ENCODE measurements around the gene CADPS. TPM values are rescaled to one million over a fixed set of nuclear protein-coding genes. Genes with fewer than 3 reads are reported as not detected.

Gene CADPS
- total RNA-seq, 5 donors from 2014 or later (not counting 1 experiment from before 2014, with no cell fraction given), result 0.49 TPM; not detected in 4

GRCh38 chr3:62771331-62772072 lies 103.7 kb downstream of the CADPS start:
- Histone ChIP-seq H3K27ac (ENCODE audit: low read length) (no peak overlapping the region), H3K27me3 (replicated peaks in 1 of 2; ENCODE audit: control insufficient read depth in 2 of 2, extremely low read depth in 1 of 2, insufficient read depth in 2 of 2, low read length in 1 of 2) (no peaks in the 10 kb centered on the region), H3K4me1 (ENCODE audit: control insufficient read depth in 1 of 2, extremely low read depth in 1 of 2, insufficient read depth in 2 of 2, low read length in 2 of 2) (no peaks in the 10 kb centered on the region), H3K36me3 (ENCODE audit: control insufficient read depth in 2 of 2, extremely low read depth in 1 of 2, insufficient read depth in 1 of 2, low read length in 1 of 2) (no peaks in the 10 kb centered on the region), H3K9me3 (no peaks in the 10 kb centered on the region), H3K4me3 (ENCODE audit: control insufficient read depth in 1 of 2, extremely low read depth in 1 of 2, low read length in 1 of 2) (no peak overlapping the region)
- H3K36me3 Mint-ChIP-seq, result no peaks in the 10 kb centered on the region
- no peak overlapping the region for H3K27ac Mint-ChIP-seq
- peaks cover 0 to 2% of the 10 kb centered on the region in 2 donors for H3K27me3 Mint-ChIP-seq
- peaks cover 0 to 7% (median 0%) of the 10 kb centered on the region in 3 donors for H3K9me3 Mint-ChIP-seq
- H3K4me1 Mint-ChIP-seq, result no peaks in the 10 kb centered on the region
- CTCF ChIA-PET, result interaction anchor here in 1 of 2 donors (0.6 kb wide), 1 partner anchor 9 kb away, joined by 9 read pairs; no protein-coding TSS in a partner anchor
- no peak overlapping the region for H3K4me3 Mint-ChIP-seq
- POLR2A ChIA-PET, result no interaction called here
- DNase-seq (no peak), ATAC-seq (replicated peaks in 1 of 4) (no peak)
- WGBS (ENCODE audit: insufficient coverage), result 72% methylated on average over 4 of the region's 7 CpGs

- DNase-seq (no peak), ATAC-seq (replicated peaks in 1 of 4) (no peak)
- Histone ChIP-seq H3K27ac (ENCODE audit: low read length) (no peak overlapping the region), H3K36me3 (ENCODE audit: control insufficient read depth in 2 of 2, extremely low read depth in 1 of 2, insufficient read depth in 1 of 2, low read length in 1 of 2) (no peaks in the 10 kb centered on the region), H3K4me3 (ENCODE audit: control insufficient read depth in 1 of 2, extremely low read depth in 1 of 2, low read length in 1 of 2) (no peak overlapping the region), H3K4me1 (ENCODE audit: control insufficient read depth in 1 of 2, extremely low read depth in 1 of 2, insufficient read depth in 2 of 2, low read length in 2 of 2) (no peaks in the 10 kb centered on the region), H3K27me3 (replicated peaks in 1 of 2; ENCODE audit: control insufficient read depth in 2 of 2, extremely low read depth in 1 of 2, insufficient read depth in 2 of 2, low read length in 1 of 2) (no peaks in the 10 kb centered on the region), H3K9me3 (no peaks in the 10 kb centered on the region)
- Mint-ChIP-seq H3K4me1 (no peaks in the 10 kb centered on the region), H3K36me3 (no peaks in the 10 kb centered on the region), H3K4me3 (no peak overlapping the region), H3K27ac (no peak overlapping the region), H3K9me3 (peaks cover 0 to 5% (median 0%) of the 10 kb centered on the region in 3 donors), H3K27me3 (peaks cover 0 to under 1% of the 10 kb centered on the region in 2 donors)
- ChIA-PET CTCF (no interaction called here), POLR2A (no interaction called here)
- WGBS (ENCODE audit: insufficient coverage), result 50% methylated on average over 1 of the region's 2 CpGs
Observed at GRCh38 chr3:62768896-62769295, 106.3 kb downstream of the CADPS start.

- Histone ChIP-seq H3K27me3 (replicated peaks in 1 of 2; ENCODE audit: control insufficient read depth in 2 of 2, extremely low read depth in 1 of 2, insufficient read depth in 2 of 2, low read length in 1 of 2) (no peaks in the 10 kb centered on the region), H3K27ac (ENCODE audit: low read length) (no peak overlapping the region), H3K36me3 (ENCODE audit: control insufficient read depth in 2 of 2, extremely low read depth in 1 of 2, insufficient read depth in 1 of 2, low read length in 1 of 2) (no peaks in the 10 kb centered on the region), H3K4me3 (ENCODE audit: control insufficient read depth in 1 of 2, extremely low read depth in 1 of 2, low read length in 1 of 2) (no peak overlapping the region), H3K9me3 (no peaks in the 10 kb centered on the region), H3K4me1 (ENCODE audit: control insufficient read depth in 1 of 2, extremely low read depth in 1 of 2, insufficient read depth in 2 of 2, low read length in 2 of 2) (no peaks in the 10 kb centered on the region)
- H3K4me3 Mint-ChIP-seq, result no peak overlapping the region
- DNase-seq (no peak), ATAC-seq (replicated peaks in 1 of 4) (no peak)
- POLR2A ChIA-PET, result no interaction called here
- WGBS (ENCODE audit: insufficient coverage), result no CpG with 5 or more reads among the region's 1 CpG
- H3K4me1 Mint-ChIP-seq, result no peaks in the 10 kb centered on the region
- H3K9me3 Mint-ChIP-seq, result peaks cover 0 to 2% (median 0%) of the 10 kb centered on the region in 3 donors
- no peaks in the 10 kb centered on the region for H3K36me3 Mint-ChIP-seq
- no peak overlapping the region for H3K27ac Mint-ChIP-seq
- no peaks in the 10 kb centered on the region for H3K27me3 Mint-ChIP-seq
- CTCF ChIA-PET, result interaction anchor here in 1 of 2 donors (0.6 kb wide), 1 partner anchor 10 kb away, joined by 9 read pairs; no protein-coding TSS in a partner anchor
Observed at GRCh38 chr3:62761711-62762110, 113.5 kb downstream of the CADPS start.

GRCh38 chr3:62761311-62761710 lies 113.9 kb downstream of the CADPS start:
- Mint-ChIP-seq H3K36me3 (no peaks in the 10 kb centered on the region), H3K4me1 (no peaks in the 10 kb centered on the region), H3K27me3 (peaks cover 0 to 3% of the 10 kb centered on the region in 2 donors), H3K4me3 (no peak overlapping the region), H3K9me3 (peaks cover 0 to 3% (median 2%) of the 10 kb centered on the region in 3 donors), H3K27ac (no peak overlapping the region)
- Histone ChIP-seq H3K9me3 (no peaks in the 10 kb centered on the region), H3K36me3 (ENCODE audit: control insufficient read depth in 2 of 2, extremely low read depth in 1 of 2, insufficient read depth in 1 of 2, low read length in 1 of 2) (no peaks in the 10 kb centered on the region), H3K27me3 (replicated peaks in 1 of 2; ENCODE audit: control insufficient read depth in 2 of 2, extremely low read depth in 1 of 2, insufficient read depth in 2 of 2, low read length in 1 of 2) (no peaks in the 10 kb centered on the region), H3K4me3 (ENCODE audit: control insufficient read depth in 1 of 2, extremely low read depth in 1 of 2, low read length in 1 of 2) (no peak overlapping the region), H3K27ac (ENCODE audit: low read length) (no peak overlapping the region), H3K4me1 (ENCODE audit: control insufficient read depth in 1 of 2, extremely low read depth in 1 of 2, insufficient read depth in 2 of 2, low read length in 2 of 2) (no peaks in the 10 kb centered on the region)
- DNase-seq, result no peak
- ATAC-seq (replicated peaks in 1 of 4), result no peak
- ChIA-PET CTCF (no interaction called here), POLR2A (no interaction called here)

- H3K4me1 Mint-ChIP-seq, result no peaks in the 10 kb centered on the region
- H3K27ac ChIP-seq (ENCODE audit: low read length), result no peak overlapping the region
- no peaks in the 10 kb centered on the region for H3K36me3 Mint-ChIP-seq
- H3K4me3 Mint-ChIP-seq, result no peak overlapping the region
- H3K27me3 ChIP-seq (replicated peaks in 1 of 2; ENCODE audit: control insufficient read depth in 2 of 2, extremely low read depth in 1 of 2, insufficient read depth in 2 of 2, low read length in 1 of 2), result peaks cover 0 to 2% of the 10 kb centered on the region in 2 experiments
- ChIA-PET CTCF (no interaction called here), POLR2A (no interaction called here)
- H3K36me3 ChIP-seq (ENCODE audit: control insufficient read depth in 2 of 2, extremely low read depth in 1 of 2, insufficient read depth in 1 of 2, low read length in 1 of 2), result no peaks in the 10 kb centered on the region
- H3K9me3 Mint-ChIP-seq, result peaks cover 0 to 3% (median 2%) of the 10 kb centered on the region in 3 donors
- no peaks in the 10 kb centered on the region for H3K9me3 ChIP-seq
- no peak overlapping the region for H3K27ac Mint-ChIP-seq
- ATAC-seq (replicated peaks in 1 of 4), result no peak
- WGBS (ENCODE audit: insufficient coverage), result no CpG with 5 or more reads among the region's 3 CpGs
- peaks cover 0 to 3% of the 10 kb centered on the region in 2 donors for H3K27me3 Mint-ChIP-seq
- DNase-seq, result no peak
- H3K4me1 ChIP-seq (ENCODE audit: control insufficient read depth in 1 of 2, extremely low read depth in 1 of 2, insufficient read depth in 2 of 2, low read length in 2 of 2), result no peaks in the 10 kb centered on the region
- no peak overlapping the region for H3K4me3 ChIP-seq (ENCODE audit: control insufficient read depth in 1 of 2, extremely low read depth in 1 of 2, low read length in 1 of 2)
Observed at GRCh38 chr3:62758296-62759066, 116.7 kb downstream of the CADPS start.

GRCh38 chr3:62757045-62757444 lies 118.2 kb downstream of the CADPS start:
- no peak overlapping the region for H3K4me3 Mint-ChIP-seq
- no peak for ATAC-seq (replicated peaks in 1 of 4)
- H3K4me3 ChIP-seq (ENCODE audit: control insufficient read depth in 1 of 2, extremely low read depth in 1 of 2, low read length in 1 of 2), result no peak overlapping the region

More at GRCh38 chr3:62757045-62757444, 118.2 kb downstream of the CADPS start:
- no peaks in the 10 kb centered on the region for H3K4me1 ChIP-seq (ENCODE audit: control insufficient read depth in 1 of 2, extremely low read depth in 1 of 2, insufficient read depth in 2 of 2, low read length in 2 of 2)
- peaks cover 0 to 3% of the 10 kb centered on the region in 2 experiments for H3K27me3 ChIP-seq (replicated peaks in 1 of 2; ENCODE audit: control insufficient read depth in 2 of 2, extremely low read depth in 1 of 2, insufficient read depth in 2 of 2, low read length in 1 of 2)
- Mint-ChIP-seq H3K4me1 (no peaks in the 10 kb centered on the region), H3K27ac (no peak overlapping the region), H3K36me3 (no peaks in the 10 kb centered on the region), H3K27me3 (peaks cover 0 to 3% of the 10 kb centered on the region in 2 donors), H3K9me3 (peaks cover 0 to 3% (median 2%) of the 10 kb centered on the region in 3 donors)
- no peak overlapping the region for H3K27ac ChIP-seq (ENCODE audit: low read length)
- no peaks in the 10 kb centered on the region for H3K9me3 ChIP-seq
- no CpG with 5 or more reads among the region's 4 CpGs for WGBS (ENCODE audit: insufficient coverage)
- no peak for DNase-seq
- ChIA-PET POLR2A (no interaction called here), CTCF (no interaction called here)
- no peaks in the 10 kb centered on the region for H3K36me3 ChIP-seq (ENCODE audit: control insufficient read depth in 2 of 2, extremely low read depth in 1 of 2, insufficient read depth in 1 of 2, low read length in 1 of 2)

Measured in T-cell (primary cell).